ENCODE results near the gene LRP1B. TPM values are rescaled to one million over a fixed set of nuclear protein-coding genes. Genes with fewer than 3 reads are reported as not detected.
"Not testable (repeated sequence)": the region's sequence is repeated elsewhere in the genome, so short reads cannot be mapped to it uniquely, and the experiment has no call there.

Gene LRP1B
- total RNA-seq, 1 donor from 2014 or later, result 0.20 TPM

DNA sequence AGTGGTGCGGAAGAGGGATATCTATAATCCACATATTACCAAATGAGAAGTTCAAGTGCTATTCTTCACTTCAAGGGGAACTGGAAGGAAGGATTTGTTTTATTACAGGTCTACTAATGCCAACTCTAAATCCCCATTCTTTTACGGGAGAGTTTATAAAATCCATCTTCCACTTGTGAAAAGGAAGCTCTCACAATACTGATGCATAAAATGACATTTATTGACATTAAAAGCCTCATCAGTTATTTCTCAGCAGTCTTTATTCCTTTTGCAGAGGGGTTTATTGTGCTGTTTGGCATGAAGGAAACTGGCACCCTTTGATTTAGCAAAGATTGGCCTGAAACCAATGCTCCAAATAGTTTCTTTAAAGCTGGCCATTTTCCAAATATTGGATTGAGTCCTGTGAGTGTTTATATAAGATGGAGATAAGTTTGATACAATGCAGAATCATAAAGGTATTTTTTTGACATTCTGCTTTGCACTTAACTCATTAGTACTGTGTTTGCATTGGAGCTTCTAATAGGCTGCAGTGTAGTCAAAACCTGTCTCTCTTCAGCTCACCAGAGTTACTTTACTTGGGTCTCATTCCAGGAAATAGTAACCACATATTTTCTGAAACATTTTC is 26.6 kb downstream of the LRP1B start:
- DNase-seq (ENCODE audit: low read depth, low spot score), result no peak

- no peak for DNase-seq (ENCODE audit: low read depth, low spot score)
Observed at GRCh38 chr2:142100970-142101369, 29.8 kb downstream of the LRP1B start.

DNA sequence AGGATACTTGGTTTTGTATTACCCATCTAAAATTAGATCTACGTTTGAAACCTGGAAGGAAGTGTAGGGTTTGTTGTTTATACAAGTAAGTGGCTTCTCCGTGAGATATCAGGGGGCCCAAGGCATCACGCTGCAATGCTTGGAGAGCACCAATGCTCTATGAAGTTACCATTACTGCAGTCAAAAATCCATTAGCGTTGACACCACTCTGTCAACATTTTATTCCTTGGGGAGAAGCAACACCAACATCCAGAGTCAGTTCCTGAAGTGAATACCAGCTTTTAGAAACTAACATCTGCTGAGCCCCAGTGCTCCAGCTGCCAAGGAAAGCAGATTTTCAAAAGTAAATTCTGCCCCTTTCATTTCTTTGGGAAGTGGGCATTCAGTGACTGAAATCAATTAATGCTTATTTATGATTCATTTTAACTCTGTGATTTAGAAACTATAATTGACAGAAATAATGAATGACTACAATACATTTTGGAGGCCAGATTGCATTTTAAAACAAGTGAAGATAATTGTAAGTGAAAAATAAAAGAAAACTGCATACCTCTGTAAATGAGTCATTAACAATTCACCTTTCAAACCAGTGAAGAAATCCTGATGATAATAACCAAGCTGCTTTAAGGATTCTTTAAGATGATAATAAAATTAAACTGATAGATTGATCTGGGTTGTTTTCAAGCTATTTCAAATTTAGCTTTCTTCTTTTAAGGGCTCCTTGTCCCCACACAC is 30.5 kb downstream of the LRP1B start:
- no peak for DNase-seq (ENCODE audit: low read depth, low spot score)

- DNase-seq (ENCODE audit: low read depth, low spot score), result no peak
Observed at GRCh38 chr2:142097711-142098110, 33.1 kb downstream of the LRP1B start.

- no peak for DNase-seq (ENCODE audit: low read depth, low spot score)
Observed at GRCh38 chr2:142095647-142096046, 35.2 kb downstream of the LRP1B start.

- no peak for DNase-seq (ENCODE audit: low read depth, low spot score)
Observed at GRCh38 chr2:142094233-142094632, 36.6 kb downstream of the LRP1B start.

- DNase-seq (ENCODE audit: low read depth, low spot score), result no peak
Observed at GRCh38 chr2:142088058-142088568, 42.7 kb downstream of the LRP1B start.

DNA sequence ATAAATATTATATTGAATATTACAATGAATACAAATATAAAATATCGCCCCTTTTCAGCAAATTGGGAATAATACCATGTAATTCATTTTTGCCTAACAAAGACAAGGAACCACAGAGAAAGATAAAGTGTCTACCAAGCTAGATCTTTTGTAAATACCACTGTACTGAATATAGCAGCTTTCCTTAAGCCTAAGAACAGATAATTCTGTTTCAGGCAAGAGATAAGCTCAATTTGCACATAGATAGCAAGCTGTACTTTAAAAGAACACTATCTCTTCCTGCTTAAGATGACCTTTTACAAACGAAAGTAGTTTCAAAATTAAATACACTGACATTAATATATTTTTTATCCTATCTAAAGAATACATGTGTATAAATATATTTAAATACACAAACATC is 43.2 kb downstream of the LRP1B start:
- DNase-seq (ENCODE audit: low read depth, low spot score), result not testable (repeated sequence)

DNA sequence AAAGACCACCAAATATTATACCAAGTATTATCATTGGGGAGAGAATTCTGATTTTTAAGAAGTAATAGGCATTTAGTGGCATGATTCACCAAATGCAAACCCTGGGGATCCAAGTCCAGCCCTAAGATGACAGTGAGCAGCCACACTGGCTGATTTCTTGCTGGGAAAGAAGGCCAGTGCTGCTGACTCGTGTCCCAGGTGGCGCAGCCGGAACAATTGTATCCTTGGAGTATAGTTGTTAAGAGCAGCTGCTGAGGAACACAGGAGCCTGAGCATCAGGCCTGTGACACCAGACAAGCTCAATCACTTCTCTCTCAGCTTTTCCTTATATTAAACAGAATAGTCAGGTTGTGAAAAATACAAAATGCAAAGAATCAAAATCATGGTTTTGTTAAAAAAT is 48.4 kb downstream of the LRP1B start:
- DNase-seq (ENCODE audit: low read depth, low spot score), result no peak

- no peak for DNase-seq (ENCODE audit: low read depth, low spot score)
Observed at GRCh38 chr2:142076317-142076716, 54.5 kb downstream of the LRP1B start.

DNA sequence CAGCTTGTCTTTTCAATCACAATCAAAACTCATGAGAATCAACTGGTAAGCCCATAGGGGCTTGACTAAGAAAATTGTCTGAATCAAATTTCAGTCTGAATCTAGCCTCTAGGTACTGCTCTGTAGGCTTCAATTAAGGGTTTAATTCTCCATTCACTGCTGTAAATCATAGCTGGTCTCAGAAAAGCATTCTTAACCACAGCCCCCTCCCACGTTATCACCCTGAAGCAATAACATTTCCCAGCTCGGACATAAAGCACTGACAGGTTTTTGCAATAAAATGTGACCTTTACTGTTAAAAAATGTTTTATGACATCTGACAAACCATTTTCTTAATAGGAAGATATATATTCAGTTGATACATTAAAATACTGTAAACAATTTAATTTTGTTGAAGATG is 55.0 kb downstream of the LRP1B start:
- DNase-seq (ENCODE audit: low read depth, low spot score), result no peak

DNA sequence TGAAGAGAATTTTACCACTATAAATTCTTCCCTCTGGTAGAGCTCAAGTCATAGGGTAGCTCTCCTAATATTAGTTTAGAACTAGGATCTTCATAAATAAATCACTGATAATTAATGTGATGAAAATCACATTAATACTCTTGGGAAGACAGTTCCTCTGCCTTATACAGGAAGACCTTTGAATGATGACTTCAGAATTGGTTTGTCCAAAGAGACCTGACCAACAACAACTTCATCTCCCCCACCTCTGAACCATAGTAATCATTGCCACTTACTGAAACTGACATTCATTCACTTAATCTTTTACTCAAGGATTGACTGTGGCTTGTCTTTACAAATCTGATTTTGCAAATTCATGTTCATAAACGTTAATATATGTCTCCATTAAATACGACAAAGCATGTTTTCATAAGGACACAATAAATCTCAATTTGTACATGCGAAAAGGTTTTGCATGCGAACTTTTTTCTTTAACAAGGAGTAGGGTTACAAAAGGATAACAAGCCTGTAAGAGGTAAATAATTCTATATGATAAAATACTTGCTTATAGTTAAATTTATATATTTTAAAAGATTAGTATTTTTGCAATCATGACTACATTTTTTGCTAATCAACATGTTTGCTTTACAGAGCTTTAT is 61.4 kb downstream of the LRP1B start:
- DNase-seq (ENCODE audit: low read depth, low spot score), result no peak

DNA sequence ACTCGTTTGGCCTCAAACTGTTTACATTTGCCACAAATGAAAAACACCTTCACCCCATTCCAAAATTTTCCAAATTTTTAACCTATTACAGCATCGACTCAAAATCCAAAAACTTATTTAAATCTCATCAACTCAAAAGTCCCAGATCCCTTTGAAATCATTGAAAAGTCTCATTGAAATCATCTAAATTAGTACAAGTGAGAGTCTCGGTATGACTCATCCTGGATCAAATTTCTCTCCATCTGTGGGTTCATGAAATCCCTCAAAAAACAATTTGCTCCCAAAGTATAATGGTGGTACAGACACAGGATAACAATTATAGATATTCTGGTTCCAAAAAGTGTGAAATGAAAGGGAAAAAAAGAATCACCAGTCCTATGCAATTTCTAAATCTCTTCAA is 65.1 kb downstream of the LRP1B start:
- DNase-seq (ENCODE audit: low read depth, low spot score), result no peak

- no peak for DNase-seq (ENCODE audit: low read depth, low spot score)
Observed at GRCh38 chr2:142065156-142065555, 65.7 kb downstream of the LRP1B start.

DNA sequence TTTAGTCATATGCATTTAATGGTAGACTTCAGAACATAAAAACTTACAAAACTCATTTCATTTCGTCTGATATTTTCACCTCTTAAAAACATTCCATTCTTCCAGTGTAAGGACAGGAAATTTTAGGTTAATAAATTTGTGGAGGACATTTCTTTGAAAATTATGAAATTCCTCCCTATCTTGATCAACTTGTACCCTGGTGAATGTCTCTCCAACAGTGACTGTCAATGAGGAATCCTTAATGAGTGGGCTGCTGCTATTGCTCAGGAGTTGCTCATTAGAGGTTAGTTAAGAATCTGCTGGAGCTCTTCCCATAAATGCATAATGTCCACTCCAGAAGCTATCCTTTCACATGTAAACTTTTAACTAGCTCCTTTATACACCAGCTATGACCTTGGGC is 69.1 kb downstream of the LRP1B start:
- no peak for DNase-seq (ENCODE audit: low read depth, low spot score)

- no peak for DNase-seq (ENCODE audit: low read depth, low spot score)
Observed at GRCh38 chr2:142058149-142058548, 72.7 kb downstream of the LRP1B start.

DNA sequence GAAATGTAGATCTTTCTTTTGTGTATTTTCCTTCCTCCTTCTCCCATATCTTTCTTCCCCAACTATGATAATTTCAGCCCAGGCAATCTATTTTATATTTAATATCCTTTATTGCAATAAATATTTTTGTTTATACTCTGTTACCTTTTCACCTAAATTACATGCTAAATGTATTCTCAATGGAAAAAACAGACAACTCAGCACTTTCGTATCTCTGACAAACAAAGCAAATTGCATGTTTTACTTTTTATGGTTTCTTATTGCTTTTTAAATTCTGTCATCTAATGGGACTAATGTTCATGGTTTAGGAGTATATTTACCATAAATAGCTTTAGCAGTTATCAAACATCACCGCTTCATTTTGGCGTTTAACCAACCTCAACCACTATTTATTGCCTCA is 74.0 kb downstream of the LRP1B start:
- DNase-seq (ENCODE audit: low read depth, low spot score), result no peak

GRCh38 chr2:142052220-142052863 is 78.5 kb downstream of the LRP1B start:
- DNase-seq (ENCODE audit: low read depth, low spot score), result no peak

DNA sequence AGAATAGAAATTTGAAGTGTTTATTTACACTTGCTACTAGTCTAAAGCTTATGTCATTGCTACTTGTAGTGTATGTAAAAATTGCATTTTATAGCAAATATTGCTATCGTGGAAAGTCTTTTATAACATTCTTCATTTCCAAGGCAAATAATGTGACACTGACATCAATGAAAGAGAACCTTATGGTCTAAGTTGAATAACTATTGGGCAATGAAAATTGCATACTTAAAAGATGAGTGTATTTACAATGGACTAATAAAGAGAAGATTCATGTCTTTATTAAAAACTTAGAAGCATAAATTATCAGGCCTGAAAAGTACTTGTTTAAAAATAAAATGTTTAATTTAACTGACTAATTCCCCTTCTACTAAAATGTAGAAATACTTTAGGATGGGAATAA is 82.2 kb downstream of the LRP1B start:
- DNase-seq (ENCODE audit: low read depth, low spot score), result no peak

GRCh38 chr2:142045641-142046040 is 85.2 kb downstream of the LRP1B start:
- DNase-seq (ENCODE audit: low read depth, low spot score), result no peak

DNA sequence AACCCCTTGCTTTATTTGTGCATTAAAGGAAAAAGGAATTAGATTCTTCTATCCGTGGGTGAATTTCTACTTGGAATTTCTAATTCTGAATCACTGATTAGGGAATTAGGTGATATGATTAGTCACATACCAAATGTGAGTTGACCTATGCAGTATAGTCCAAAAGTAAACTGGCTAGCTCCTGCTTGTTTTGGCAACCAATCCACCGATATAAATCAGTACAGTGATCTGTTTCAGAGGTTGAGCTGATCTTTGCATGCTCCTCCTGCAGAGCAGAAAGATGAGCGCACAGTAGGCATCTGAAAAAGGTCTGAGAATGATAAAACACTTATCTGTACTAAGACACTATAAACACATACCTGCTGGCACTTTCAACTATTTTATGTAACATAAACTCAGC is 86.6 kb downstream of the LRP1B start:
- no peak for DNase-seq (ENCODE audit: low read depth, low spot score)

- no peak for DNase-seq (ENCODE audit: low read depth, low spot score)
Observed at GRCh38 chr2:142042536-142043199, 88.1 kb downstream of the LRP1B start.
